Cardiac fibroblast (primary cell): Measurements from ENCODE around the gene NEK4.

Source experiments
- DNase-seq, 2 donors: peaks; one replicate each; pipeline versions ENCODE4 v3.0.0 to v3.0.0-alpha.2; 2010; ENCODE audit warnings: low read depth in 2 of 2
- H3K4me3 ChIP-seq, 2 donors: replicated peaks in 1 of 2; 1 replicate in 1 of 2; 2 replicates in 1 of 2; pipeline ENCODE4 v1.5.1; 2011; ENCODE audit warnings: low read depth in 2 of 2, low read length in 2 of 2, mild to moderate bottlenecking in 2 of 2, moderate library complexity in 1 of 2
- TF ChIP-seq, protein P1 (sequence below): IDR thresholded peaks from one replicate; pipeline ENCODE4 v1.5.1; 2011; ENCODE audit warnings: low read depth, mild to moderate bottlenecking, low read length, inconsistent platforms

Gene NEK4

DNA sequence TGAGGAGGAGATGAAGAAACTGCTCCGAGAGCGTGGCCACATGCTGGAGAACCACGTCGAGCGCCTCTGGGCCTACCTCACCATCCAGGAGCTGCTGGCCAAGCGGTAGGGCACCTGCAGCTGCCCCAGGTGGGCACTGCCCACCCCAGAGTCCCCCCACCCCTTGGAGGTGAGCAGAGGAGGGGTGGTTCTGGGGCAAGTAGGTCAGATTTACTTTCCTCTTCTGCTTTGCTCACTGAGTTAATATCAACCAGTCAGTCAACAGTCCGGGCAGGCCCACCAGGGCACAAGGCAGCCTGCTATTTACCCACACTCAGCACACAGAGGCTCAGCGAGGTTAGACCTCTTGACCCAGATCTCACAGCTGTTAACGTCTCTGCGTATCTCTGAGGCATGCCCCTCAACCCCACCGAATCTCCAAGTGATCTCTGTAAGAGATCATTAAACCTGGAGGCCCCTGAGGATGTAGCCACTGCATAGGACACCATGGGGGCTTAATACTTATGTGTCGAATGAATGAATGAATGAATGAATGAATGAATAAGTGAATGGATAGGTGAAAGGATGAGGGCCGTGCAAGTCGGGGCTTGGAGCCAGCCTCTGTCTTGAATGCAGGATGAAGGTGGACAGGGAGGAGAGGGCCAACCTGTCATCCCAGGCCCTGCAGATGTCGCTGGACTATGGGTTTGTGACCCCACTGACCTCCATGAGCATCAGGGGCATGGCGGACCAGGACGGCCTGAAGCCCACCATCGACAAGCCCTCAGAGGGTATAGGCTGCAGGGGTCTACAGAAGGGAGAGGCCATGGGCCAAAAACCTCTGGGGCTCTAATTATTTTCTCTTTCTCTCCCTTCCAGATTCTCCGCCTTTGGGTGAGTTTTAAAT lies 15.8 kb upstream of the NEK4 start:
- DNase-seq: no peak
- no peak overlapping the region for H3K4me3 ChIP-seq
- TF ChIP-seq, protein P1, sequence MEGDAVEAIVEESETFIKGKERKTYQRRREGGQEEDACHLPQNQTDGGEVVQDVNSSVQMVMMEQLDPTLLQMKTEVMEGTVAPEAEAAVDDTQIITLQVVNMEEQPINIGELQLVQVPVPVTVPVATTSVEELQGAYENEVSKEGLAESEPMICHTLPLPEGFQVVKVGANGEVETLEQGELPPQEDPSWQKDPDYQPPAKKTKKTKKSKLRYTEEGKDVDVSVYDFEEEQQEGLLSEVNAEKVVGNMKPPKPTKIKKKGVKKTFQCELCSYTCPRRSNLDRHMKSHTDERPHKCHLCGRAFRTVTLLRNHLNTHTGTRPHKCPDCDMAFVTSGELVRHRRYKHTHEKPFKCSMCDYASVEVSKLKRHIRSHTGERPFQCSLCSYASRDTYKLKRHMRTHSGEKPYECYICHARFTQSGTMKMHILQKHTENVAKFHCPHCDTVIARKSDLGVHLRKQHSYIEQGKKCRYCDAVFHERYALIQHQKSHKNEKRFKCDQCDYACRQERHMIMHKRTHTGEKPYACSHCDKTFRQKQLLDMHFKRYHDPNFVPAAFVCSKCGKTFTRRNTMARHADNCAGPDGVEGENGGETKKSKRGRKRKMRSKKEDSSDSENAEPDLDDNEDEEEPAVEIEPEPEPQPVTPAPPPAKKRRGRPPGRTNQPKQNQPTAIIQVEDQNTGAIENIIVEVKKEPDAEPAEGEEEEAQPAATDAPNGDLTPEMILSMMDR: no peak

DNA sequence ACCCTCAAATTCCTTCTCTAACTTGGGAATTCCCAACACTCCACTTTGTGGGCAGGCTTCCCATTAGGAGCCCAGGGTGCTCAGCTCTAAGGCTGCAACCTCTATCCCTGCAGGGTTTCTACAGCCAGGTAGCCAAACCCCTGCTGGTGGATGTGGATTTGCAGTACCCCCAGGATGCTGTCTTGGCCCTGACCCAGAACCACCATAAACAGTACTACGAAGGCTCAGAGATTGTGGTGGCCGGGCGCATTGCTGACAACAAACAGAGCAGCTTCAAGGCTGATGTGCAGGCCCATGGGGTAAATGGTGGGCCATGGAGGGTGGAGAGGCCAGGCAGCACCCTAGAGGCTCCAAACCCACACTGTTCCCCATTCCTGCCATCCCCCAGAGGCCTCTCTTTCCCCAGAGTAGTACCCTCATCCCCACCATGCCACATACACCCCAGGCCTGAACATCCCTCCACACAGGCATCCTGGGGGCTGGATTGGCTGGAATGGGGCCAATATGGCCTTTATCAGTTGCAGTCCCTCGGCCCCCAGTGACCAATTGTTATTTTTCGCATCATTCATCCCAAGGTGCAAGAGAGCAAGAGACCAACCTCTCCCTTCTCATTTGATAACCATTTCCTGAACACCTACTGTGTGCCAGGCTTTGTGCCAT lies 14.3 kb upstream of the NEK4 start:
- TF ChIP-seq, protein P1: no peak
- DNase-seq: no peak
- H3K4me3 ChIP-seq: no peak overlapping the region

DNA sequence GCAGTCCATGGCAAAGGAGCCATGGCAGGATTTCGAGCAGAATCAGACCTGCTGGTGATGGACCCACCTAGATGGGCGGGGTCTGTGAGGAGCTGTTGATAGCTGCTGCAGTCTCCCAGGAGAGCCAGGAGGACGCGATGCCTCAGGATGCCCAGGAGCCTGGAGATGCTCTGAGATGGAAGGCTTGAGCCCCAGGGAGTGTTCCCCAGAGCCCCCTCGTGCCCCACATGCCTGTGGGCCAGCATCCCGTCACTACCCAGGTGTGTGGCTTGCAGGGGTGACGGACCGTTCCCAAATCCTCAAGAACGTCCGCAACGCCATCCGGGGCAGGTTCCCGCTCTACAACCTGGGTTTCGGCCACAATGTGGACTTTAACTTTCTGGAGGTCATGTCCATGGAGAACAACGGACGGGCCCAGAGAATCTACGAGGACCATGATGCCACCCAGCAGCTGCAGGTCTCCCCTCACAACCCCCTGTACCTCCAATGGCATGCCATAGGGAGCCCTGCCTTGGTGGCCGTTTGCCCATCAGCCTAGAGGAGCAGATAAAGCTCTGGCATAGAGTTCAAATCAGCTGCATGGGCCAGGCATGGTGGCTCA lies 13.4 kb upstream of the NEK4 start:
- H3K4me3 ChIP-seq: no peak overlapping the region
- no peak for DNase-seq
- TF ChIP-seq, protein P1: no peak

GRCh38 chr3:52783211-52783555 lies 12.4 kb upstream of the NEK4 start:
- TF ChIP-seq, protein P1: no peak
- no peak for DNase-seq
- H3K4me3 ChIP-seq: no peak overlapping the region

DNA sequence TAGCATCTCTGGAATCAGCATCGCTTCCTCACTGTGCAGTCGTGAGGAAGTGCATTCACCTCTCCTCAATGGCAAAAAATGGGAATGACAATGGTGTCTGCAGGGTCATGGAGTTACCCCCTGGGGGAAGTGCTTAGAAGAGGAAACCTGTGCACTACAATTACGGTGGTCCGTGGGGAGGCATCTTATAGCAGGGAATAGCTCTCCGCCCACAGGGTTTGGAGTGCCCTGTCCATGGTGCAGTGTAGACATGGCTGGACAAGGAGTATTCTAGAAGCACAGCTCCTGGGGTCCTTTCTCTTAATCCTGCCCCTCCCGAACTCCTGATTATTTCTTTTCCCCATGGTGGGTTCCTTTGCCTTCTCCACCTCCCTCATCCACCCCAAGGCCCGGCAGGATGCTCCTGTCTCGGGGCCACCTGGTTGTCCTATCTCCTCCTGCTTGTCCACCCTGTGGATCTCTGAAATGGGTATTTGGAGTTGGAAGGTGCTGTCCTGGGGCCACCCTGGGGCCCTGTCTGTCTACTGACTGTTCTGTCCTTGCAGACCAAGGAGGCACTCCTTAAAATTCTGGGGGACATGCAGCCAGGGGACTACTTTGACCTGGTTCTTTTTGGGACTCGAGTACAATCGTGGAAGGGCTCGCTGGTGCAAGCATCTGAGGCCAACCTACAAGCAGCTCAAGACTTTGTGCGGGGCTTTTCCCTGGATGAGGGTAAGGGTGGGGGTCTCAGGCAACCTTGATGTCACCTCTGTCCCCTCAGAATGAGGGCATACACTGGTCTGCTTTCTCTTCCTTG lies 11.9 kb upstream of the NEK4 start:
- DNase-seq: no peak
- TF ChIP-seq, protein P1: no peak
- H3K4me3 ChIP-seq: no peak overlapping the region

GRCh38 chr3:52781741-52782140 lies 11.0 kb upstream of the NEK4 start:
- TF ChIP-seq, protein P1: no peak
- H3K4me3 ChIP-seq: no peak overlapping the region
- no peak for DNase-seq
